HG02943 (cell line): ENCODE data around the gene TCEAL2.
"Not testable (repeated sequence)": the region's sequence is repeated elsewhere in the genome, so short reads cannot be mapped to it uniquely, and the experiment has no call there.

Source experiments
- ATAC-seq: cut with Tn5 transposase; IDR thresholded peaks from one replicate; pipeline ENCODE4 v1.9.1; 2021; ENCODE audit warnings: mild to moderate bottlenecking, low read depth, moderate library complexity; ENCODE audit not compliant: unreplicated experiment

The TCEAL2 gene

GRCh38 chrX:102125436-102125835 is at the start of gene TCEAL2:
Gene TCEAL2 (plus strand): TSS chrX:102125679. CDS start chrX:102126831, 1,152 bp downstream.
- ATAC-seq, result not testable (repeated sequence)

DNA sequence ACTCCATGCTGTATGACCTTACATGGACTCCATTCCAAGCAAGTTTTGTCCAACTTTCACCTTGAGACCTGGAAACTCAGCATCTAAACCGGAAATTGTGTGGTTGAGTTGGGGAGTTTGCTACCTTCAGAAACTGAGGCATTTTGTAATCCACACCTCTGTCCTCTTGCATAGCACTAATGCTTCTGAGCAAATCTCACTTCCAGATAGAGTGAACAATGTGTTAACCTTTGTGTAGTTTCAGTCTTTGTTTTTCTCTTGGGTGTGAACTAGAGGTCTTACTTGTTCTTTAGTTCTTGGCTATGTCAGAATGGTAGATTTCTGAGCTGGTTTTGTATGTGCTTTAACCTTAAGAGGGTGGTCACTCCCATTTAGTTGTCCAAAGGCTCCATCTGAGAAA is 48.1 kb upstream of the TCEAL2 start:
- ATAC-seq, result no peak

DNA sequence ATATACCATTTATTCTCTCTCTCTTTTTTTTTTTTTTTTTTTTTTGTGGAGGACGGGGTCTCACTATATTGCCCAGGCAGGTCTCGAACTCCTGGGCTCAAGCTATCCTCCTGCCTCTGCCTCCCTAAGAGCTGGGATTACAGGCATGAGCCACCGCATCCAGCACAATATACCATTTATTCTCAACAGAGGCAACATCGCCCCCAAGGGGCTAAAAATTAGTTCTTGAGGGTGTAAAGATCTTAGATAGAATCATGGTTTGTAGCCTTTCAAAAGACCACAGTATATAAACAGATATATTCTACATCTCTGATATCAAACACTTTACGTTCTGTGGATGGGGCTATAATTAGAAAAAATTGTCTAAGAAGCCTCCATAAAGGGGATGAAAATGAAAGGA is 39.8 kb upstream of the TCEAL2 start:
- no peak for ATAC-seq

GRCh38 chrX:102113367-102113766 is 12.1 kb upstream of the TCEAL2 start:
- ATAC-seq, result no peak

DNA sequence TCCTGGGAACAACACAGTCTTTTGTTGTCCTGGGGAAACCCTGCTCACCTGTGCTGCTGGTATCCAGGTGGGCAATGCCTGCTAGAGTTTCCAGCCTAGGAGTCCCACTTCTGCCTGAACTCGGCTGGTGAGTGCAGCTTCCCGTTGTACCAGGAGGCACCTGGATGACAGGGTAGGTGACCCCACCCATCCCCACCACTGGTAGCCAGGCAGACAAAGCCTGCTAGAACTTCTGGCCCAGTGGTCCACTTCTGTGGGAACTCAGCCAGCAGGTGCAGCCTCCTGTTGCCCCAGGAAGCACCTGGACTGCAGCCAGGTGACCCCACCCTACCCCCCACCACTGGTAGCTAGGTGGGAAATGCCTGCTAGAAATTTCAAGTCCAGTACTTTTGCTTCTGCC is 9.7 kb upstream of the TCEAL2 start:
- no peak for ATAC-seq

GRCh38 chrX:102125014-102125413 is 465 bp upstream of the TCEAL2 start:
- ATAC-seq, result not testable (repeated sequence)

DNA sequence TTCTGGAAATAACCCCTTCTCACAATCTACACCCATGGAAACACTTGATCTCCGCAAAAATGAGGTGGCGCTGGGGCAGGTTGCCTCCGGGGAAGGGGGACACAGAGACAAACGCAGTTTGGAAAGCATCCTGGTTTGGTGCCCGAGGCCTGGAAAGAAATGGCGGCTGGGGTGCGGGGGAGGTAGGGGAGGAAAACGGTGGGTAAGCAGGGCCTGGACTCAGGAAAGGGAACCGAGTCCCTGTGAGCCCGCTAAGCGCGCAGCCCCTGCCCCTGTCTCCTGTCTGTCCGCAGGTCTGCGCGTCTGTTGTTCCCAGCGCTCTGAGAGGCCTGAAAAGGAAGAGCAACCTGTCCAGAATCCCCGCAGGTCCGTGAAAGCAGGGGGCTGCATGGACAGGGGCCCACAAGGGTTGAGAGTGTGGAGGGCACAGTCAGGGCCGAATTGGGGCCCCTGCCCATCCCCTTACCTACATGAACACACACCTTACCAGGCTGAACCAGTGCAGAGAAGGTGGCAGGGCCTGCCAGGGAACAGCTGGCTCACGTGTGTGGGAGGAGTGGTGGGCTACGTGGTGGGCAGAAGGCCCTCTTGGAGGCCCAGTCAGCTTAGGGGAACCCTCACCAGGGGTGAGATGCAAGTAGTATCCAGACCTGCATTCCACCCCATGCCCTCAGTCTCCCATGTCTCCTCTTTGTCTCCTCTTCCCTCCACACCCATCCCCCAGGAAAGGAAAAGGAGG is 770 bp downstream of the TCEAL2 start:
- ATAC-seq, result not testable (repeated sequence)

- ATAC-seq, result no peak
Measured at GRCh38 chrX:102126863-102127262, 1.4 kb downstream of the TCEAL2 start.

DNA sequence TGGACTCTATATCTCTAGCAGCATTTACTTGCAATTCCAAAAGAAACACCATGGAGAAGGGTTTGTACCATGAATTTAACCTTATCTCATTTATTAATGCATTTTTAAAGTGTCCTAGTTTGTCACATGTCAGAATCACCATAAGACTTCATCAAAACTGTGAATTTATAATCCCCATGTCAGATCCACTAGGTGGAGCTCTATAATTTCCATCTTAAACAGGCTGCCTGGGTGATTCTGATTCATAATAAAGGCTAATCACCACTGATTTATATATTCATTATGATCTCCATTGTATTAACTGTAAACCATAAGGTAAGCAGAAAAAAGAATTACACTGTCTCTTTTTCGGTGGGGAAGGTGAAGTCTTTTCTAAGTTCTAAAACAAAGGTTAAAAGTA is 4.0 kb downstream of the TCEAL2 start:
- ATAC-seq, result no peak

GRCh38 chrX:102138064-102138463 is 12.6 kb downstream of the TCEAL2 start:
- ATAC-seq, result no peak

DNA sequence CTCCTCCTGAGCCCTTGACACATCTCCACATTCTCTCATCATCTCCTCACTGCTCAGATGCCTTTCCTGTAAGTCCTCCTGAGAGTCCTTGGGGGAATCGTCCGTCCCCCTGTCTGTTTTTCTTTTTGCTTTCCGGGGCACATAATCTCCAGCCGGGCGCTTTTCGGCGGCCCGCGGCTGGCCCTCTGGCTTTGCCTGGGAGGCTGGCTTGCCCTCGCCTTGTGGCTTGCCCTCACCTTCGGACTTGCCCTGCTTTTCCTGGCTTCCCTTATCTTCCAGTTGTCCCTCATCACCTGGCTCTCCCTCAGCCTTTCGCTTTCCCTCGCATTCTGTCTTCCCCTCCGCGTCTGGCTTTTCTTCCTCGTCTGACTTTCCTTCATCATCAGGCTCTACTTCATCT is 15.4 kb downstream of the TCEAL2 start:
- ATAC-seq, result not testable (repeated sequence)

- not testable (repeated sequence) for ATAC-seq
Measured at GRCh38 chrX:102141631-102142030, 16.2 kb downstream of the TCEAL2 start.

DNA sequence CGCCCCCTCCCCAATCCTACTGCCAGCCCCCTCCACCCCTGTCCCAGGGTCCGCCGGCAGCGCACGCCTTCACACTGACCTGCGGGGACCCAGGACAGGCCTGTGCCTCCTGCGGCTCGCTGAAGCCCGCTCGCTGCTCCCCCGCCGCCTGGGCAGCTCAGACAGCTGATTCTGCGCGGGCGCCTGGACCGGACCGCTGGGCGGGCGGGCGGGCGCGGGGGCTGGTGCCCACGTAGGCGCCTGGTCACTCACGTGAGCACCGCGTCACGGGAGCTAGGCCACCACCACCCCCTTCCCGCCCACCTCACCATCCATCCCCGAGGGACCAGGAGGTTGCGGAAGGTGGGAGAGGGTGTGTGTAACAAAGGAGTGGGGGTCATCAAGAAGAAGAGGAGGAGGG is 16.8 kb downstream of the TCEAL2 start, which contains the start of gene TCEAL6:
TCEAL6 (minus strand) TSS at position 208 of the 400 bp plus-strand sequence.
- not testable (repeated sequence) for ATAC-seq

- ATAC-seq, result no peak
Measured at GRCh38 chrX:102154218-102154860, 28.9 kb downstream of the TCEAL2 start.

- ATAC-seq, result peak; percentile 39
Measured at GRCh38 chrX:102154900-102155805, 29.7 kb downstream of the TCEAL2 start.

GRCh38 chrX:102155806-102156179 is 30.3 kb downstream of the TCEAL2 start, which contains the start of gene BEX5:
Gene BEX5 (minus strand): TSS chrX:102155977. CDS start chrX:102154265, 1,712 bp downstream.
- peak; percentile 96 for ATAC-seq
